ENCODE measurements around the gene HOXB6.

HOXB6 gene

GRCh38 chr17:48568499-48569239 is 36.1 kb downstream of the HOXB6 start:
- in situ Hi-C loops (cut with MboI; ENCODE audit: low sequenced_read_pairs) = no loop called here

GRCh38 chr17:48567646-48568354 is 37.0 kb downstream of the HOXB6 start:
- in situ Hi-C loops (cut with MboI; ENCODE audit: low sequenced_read_pairs) = no loop called here

GRCh38 chr17:48567209-48567608 is 37.6 kb downstream of the HOXB6 start:
- in situ Hi-C loops (cut with MboI; ENCODE audit: low sequenced_read_pairs) = no loop called here

GRCh38 chr17:48566717-48567116 is 38.1 kb downstream of the HOXB6 start:
- in situ Hi-C loops (cut with MboI; ENCODE audit: low sequenced_read_pairs) = no loop called here

- in situ Hi-C loops (cut with MboI; ENCODE audit: low sequenced_read_pairs) = no loop called here
Measured at GRCh38 chr17:48565925-48566710, 38.7 kb downstream of the HOXB6 start.

- in situ Hi-C loops (cut with MboI; ENCODE audit: low sequenced_read_pairs) = no loop called here
Measured at GRCh38 chr17:48565022-48565554, 39.7 kb downstream of the HOXB6 start.

- in situ Hi-C loops (cut with MboI; ENCODE audit: low sequenced_read_pairs) = no loop called here
Measured at GRCh38 chr17:48564188-48565021, 40.4 kb downstream of the HOXB6 start.

GRCh38 chr17:48563867-48564187 is 41.0 kb downstream of the HOXB6 start:
- in situ Hi-C loops (cut with MboI; ENCODE audit: low sequenced_read_pairs) = no loop called here

GRCh38 chr17:48563385-48563838 is 41.4 kb downstream of the HOXB6 start:
- in situ Hi-C loops (cut with MboI; ENCODE audit: low sequenced_read_pairs) = no loop called here

GRCh38 chr17:48562934-48563333 is 41.9 kb downstream of the HOXB6 start:
- in situ Hi-C loops (cut with MboI; ENCODE audit: low sequenced_read_pairs) = no loop called here

GRCh38 chr17:48561884-48562810 is 42.6 kb downstream of the HOXB6 start:
- in situ Hi-C loops (cut with MboI; ENCODE audit: low sequenced_read_pairs) = no loop called here

- in situ Hi-C loops (cut with MboI; ENCODE audit: low sequenced_read_pairs) = no loop called here
Measured at GRCh38 chr17:48559840-48560817, 44.7 kb downstream of the HOXB6 start.

- in situ Hi-C loops (cut with MboI; ENCODE audit: low sequenced_read_pairs) = no loop called here
Measured at GRCh38 chr17:48559122-48559839, 45.5 kb downstream of the HOXB6 start.

- in situ Hi-C loops (cut with MboI; ENCODE audit: low sequenced_read_pairs) = no loop called here
Measured at GRCh38 chr17:48558831-48559121, 46.0 kb downstream of the HOXB6 start.

- in situ Hi-C loops (cut with MboI; ENCODE audit: low sequenced_read_pairs) = no loop called here
Measured at GRCh38 chr17:48558057-48558830, 46.5 kb downstream of the HOXB6 start.

- in situ Hi-C loops (cut with MboI; ENCODE audit: low sequenced_read_pairs) = no loop called here
Measured at GRCh38 chr17:48556576-48557401, 48.0 kb downstream of the HOXB6 start.
